ENCODE results near the gene CXCL8. TPM values are rescaled to one million over a fixed set of nuclear protein-coding genes. Genes with fewer than 3 reads are reported as not detected.
"Not testable (repeated sequence)": the region's sequence is repeated elsewhere in the genome, so short reads cannot be mapped to it uniquely, and the experiment has no call there.

The CXCL8 gene
- polyA plus RNA-seq, 1 donor from 2014 or later = not detected

DNA sequence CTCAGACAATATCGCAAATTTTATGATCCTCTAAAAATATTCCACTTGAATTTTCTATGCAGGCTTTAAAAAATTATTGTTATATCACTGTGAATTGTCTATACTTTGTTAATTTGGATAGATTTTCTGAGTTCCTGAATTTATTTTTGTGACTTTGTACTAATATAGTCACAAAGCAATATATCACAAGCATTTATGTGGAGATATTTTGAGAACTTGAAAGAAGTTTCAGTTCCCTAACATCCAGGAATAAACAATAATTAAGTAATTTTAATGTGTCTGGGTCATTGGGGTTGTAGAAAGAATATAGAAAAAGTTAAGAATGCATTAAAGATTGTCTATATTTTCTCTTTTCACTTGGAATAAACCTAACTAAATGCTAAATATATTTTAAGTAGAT lies 32.0 kb downstream of the CXCL8 start:
- Histone ChIP-seq H3K27me3 (ENCODE audit: insufficient read depth, low read depth, low read length) (no peaks in the 10 kb centered on the region), H3K36me3 (ENCODE audit: insufficient read depth, low read length) (no peaks in the 10 kb centered on the region), H3K4me2 (ENCODE audit: low read length) (no peak overlapping the region), H3K9me2 (ENCODE audit: insufficient read depth, low read length) (no peaks in the 10 kb centered on the region), H2AFZ (ENCODE audit: low read depth, low read length) (no peak overlapping the region), H4K20me1 (ENCODE audit: insufficient read depth) (no peaks in the 10 kb centered on the region), H3K4me3 (ENCODE audit: low read length) (no peak overlapping the region), H3K79me2 (replicated peaks; ENCODE audit: insufficient read depth, low read length) (no peaks in the 10 kb centered on the region), H3K9ac (ENCODE audit: low read length) (no peak overlapping the region), H3K9me3 (ENCODE audit: low read length) (no peaks in the 10 kb centered on the region), H3F3A (ENCODE audit: insufficient read depth, low read length, poor library complexity, severe bottlenecking) (no peaks in the 10 kb centered on the region), H3K27ac (ENCODE audit: low read length) (no peak overlapping the region)
- TF ChIP-seq EZH2 (IDR thresholded peaks at IDR 0.05; ENCODE audit: borderline replicate concordance, insufficient read depth, low read length, poor library complexity, severe bottlenecking) = no peak
- TF ChIP-seq SMC3 (conservative IDR thresholded peaks at IDR 0.05; ENCODE audit: poor library complexity) = no peak
- no peak for TF ChIP-seq EP300 (conservative IDR thresholded peaks at IDR 0.05; ENCODE audit: poor library complexity, severe bottlenecking)
- no peak for TF ChIP-seq MXI1 (conservative IDR thresholded peaks at IDR 0.05; ENCODE audit: poor library complexity, severe bottlenecking)
- TF ChIP-seq TAF1 (IDR thresholded peaks at IDR 0.05; ENCODE audit: low read depth) = no peak
- TF ChIP-seq RAD21 (conservative IDR thresholded peaks at IDR 0.05) = no peak
- TF ChIP-seq, protein P1, sequence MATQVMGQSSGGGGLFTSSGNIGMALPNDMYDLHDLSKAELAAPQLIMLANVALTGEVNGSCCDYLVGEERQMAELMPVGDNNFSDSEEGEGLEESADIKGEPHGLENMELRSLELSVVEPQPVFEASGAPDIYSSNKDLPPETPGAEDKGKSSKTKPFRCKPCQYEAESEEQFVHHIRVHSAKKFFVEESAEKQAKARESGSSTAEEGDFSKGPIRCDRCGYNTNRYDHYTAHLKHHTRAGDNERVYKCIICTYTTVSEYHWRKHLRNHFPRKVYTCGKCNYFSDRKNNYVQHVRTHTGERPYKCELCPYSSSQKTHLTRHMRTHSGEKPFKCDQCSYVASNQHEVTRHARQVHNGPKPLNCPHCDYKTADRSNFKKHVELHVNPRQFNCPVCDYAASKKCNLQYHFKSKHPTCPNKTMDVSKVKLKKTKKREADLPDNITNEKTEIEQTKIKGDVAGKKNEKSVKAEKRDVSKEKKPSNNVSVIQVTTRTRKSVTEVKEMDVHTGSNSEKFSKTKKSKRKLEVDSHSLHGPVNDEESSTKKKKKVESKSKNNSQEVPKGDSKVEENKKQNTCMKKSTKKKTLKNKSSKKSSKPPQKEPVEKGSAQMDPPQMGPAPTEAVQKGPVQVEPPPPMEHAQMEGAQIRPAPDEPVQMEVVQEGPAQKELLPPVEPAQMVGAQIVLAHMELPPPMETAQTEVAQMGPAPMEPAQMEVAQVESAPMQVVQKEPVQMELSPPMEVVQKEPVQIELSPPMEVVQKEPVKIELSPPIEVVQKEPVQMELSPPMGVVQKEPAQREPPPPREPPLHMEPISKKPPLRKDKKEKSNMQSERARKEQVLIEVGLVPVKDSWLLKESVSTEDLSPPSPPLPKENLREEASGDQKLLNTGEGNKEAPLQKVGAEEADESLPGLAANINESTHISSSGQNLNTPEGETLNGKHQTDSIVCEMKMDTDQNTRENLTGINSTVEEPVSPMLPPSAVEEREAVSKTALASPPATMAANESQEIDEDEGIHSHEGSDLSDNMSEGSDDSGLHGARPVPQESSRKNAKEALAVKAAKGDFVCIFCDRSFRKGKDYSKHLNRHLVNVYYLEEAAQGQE (IDR thresholded peaks at IDR 0.05; ENCODE audit: borderline replicate concordance) = no peak
- TF ChIP-seq, protein P2, sequence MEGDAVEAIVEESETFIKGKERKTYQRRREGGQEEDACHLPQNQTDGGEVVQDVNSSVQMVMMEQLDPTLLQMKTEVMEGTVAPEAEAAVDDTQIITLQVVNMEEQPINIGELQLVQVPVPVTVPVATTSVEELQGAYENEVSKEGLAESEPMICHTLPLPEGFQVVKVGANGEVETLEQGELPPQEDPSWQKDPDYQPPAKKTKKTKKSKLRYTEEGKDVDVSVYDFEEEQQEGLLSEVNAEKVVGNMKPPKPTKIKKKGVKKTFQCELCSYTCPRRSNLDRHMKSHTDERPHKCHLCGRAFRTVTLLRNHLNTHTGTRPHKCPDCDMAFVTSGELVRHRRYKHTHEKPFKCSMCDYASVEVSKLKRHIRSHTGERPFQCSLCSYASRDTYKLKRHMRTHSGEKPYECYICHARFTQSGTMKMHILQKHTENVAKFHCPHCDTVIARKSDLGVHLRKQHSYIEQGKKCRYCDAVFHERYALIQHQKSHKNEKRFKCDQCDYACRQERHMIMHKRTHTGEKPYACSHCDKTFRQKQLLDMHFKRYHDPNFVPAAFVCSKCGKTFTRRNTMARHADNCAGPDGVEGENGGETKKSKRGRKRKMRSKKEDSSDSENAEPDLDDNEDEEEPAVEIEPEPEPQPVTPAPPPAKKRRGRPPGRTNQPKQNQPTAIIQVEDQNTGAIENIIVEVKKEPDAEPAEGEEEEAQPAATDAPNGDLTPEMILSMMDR (IDR thresholded peaks at IDR 0.05; ENCODE audit: poor library complexity, severe bottlenecking) = no peak

DNA sequence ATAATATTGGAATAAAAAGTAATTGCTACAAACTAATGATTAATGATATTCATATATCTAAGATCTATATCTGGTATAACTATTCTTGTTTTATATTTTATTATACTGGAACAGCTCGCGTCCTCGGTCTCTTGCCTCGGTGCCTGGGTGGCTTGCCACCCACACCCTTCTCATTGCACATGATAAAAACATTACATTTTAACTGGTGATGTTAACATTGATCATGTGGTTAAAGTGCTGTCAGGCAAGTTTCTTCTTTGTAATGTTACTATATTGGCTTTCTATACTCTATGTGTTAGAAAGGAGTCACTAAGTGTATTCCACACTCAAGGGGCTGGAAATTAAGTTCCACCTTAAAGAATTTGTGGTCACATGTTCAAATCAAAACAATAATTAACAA lies 34.0 kb downstream of the CXCL8 start:
- not testable (repeated sequence) for H4K20me1 ChIP-seq (ENCODE audit: insufficient read depth); H3K27ac ChIP-seq (ENCODE audit: low read length); H3K4me3 ChIP-seq (ENCODE audit: low read length); H3K9ac ChIP-seq (ENCODE audit: low read length); H2AFZ ChIP-seq (ENCODE audit: low read depth, low read length); H3K79me2 ChIP-seq (replicated peaks; ENCODE audit: insufficient read depth, low read length); H3K27me3 ChIP-seq (ENCODE audit: insufficient read depth, low read depth, low read length); H3K9me3 ChIP-seq (ENCODE audit: low read length); H3K4me2 ChIP-seq (ENCODE audit: low read length); H3F3A ChIP-seq (ENCODE audit: insufficient read depth, low read length, poor library complexity, severe bottlenecking); H3K36me3 ChIP-seq (ENCODE audit: insufficient read depth, low read length); H3K9me2 ChIP-seq (ENCODE audit: insufficient read depth, low read length)

DNA sequence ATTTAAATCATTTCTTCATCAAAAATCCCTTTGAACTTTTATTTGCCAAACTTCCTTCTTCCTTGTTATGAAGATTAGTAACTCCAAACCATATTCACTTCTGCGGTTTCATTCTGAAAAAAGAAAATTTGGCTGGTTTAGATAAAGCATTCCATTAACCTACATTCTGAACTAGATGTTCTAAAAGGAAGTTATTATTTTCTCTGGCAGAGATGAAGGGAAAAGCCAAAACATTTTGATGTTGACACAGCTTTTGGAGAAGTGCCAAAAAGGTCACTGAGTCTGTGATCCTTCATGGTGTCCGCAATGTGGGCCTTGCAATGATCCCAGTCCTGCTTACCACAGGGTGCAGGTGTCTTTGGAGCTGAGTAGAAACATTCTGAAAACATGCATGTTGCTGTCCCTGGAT lies 36.0 kb downstream of the CXCL8 start:
- TF ChIP-seq MXI1 (conservative IDR thresholded peaks at IDR 0.05; ENCODE audit: poor library complexity, severe bottlenecking) (no peak), RAD21 (conservative IDR thresholded peaks at IDR 0.05) (no peak), POLR2AphosphoS5 (IDR thresholded peaks at IDR 0.05) (no peak), EZH2 (IDR thresholded peaks at IDR 0.05; ENCODE audit: borderline replicate concordance, insufficient read depth, low read length, poor library complexity, severe bottlenecking) (no peak), TAF1 (IDR thresholded peaks at IDR 0.05; ENCODE audit: low read depth) (no peak), SMC3 (conservative IDR thresholded peaks at IDR 0.05; ENCODE audit: poor library complexity) (no peak), EP300 (conservative IDR thresholded peaks at IDR 0.05; ENCODE audit: poor library complexity, severe bottlenecking) (no peak)
- TF ChIP-seq, protein P1 (IDR thresholded peaks at IDR 0.05; ENCODE audit: borderline replicate concordance) = no peak
- TF ChIP-seq, protein P2 (IDR thresholded peaks at IDR 0.05; ENCODE audit: poor library complexity, severe bottlenecking) = no peak
- Histone ChIP-seq H2AFZ (ENCODE audit: low read depth, low read length) (no peak overlapping the region), H3K27ac (ENCODE audit: low read length) (no peak overlapping the region), H3K79me2 (replicated peaks; ENCODE audit: insufficient read depth, low read length) (no peaks in the 10 kb centered on the region), H3K36me3 (ENCODE audit: insufficient read depth, low read length) (no peaks in the 10 kb centered on the region), H3K9me2 (ENCODE audit: insufficient read depth, low read length) (no peaks in the 10 kb centered on the region), H3K9me3 (ENCODE audit: low read length) (no peaks in the 10 kb centered on the region), H3K4me3 (ENCODE audit: low read length) (no peak overlapping the region), H3K27me3 (ENCODE audit: insufficient read depth, low read depth, low read length) (no peaks in the 10 kb centered on the region), H3K9ac (ENCODE audit: low read length) (no peak overlapping the region), H4K20me1 (ENCODE audit: insufficient read depth) (no peaks in the 10 kb centered on the region), H3F3A (ENCODE audit: insufficient read depth, low read length, poor library complexity, severe bottlenecking) (no peaks in the 10 kb centered on the region), H3K4me2 (ENCODE audit: low read length) (no peak overlapping the region)

Measured in neural cell (in vitro differentiated cells).